HG03196 (cell line): ENCODE results near the gene WDR13.
"Not testable (repeated sequence)": the region's sequence is repeated elsewhere in the genome, so short reads cannot be mapped to it uniquely, and the experiment has no call there.

Experiments
- ATAC-seq: cut with Tn5 transposase; IDR thresholded peaks from one replicate; pipeline ENCODE4 v1.9.1; 2021; ENCODE audit not compliant: unreplicated experiment

The WDR13 gene

DNA sequence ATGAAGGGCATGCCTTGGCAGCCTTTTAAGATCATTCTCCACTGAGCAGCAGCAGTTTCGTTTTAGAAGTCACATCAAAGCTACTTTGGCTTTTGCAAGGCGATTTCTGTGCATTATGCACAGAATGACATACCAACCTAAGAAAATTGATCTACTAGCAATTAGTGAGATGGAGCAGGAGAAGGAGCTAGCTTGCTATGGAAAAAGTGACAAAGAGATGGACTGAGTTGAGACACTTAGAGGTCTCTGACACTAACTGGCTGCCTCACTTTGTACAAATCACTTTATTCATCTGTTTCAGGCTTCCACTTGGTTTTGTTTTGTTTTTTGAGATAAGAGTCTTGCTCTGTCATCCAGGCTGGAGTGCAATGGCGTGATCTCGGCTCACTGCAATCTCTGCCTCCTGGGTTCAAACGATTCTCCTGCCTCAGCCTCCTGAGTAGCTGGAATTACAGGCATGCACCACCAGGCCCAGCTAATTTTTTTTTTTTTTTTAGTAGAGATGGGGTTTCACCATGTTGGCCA lies 54.8 kb downstream of the WDR13 start:
- not testable (repeated sequence) for ATAC-seq

DNA sequence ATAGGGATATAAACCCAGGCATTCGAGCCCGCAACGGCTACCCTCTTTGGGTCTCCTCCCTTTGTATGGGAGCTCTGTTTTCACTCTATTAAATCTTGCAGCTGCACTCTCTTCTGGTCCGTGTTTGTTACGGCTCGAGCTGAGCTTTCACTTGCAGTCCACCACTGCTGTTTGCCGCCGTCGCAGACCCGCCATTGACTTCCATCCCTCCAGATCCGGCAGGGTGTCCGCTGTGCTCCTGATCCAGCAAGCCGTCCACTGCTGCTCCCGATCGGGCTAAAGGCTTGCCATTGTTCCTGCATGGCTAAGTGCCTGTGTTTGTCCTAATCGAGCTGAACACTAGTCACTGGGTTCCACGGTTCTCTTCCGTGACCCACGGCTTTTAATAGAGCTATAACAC lies 57.5 kb downstream of the WDR13 start:
- not testable (repeated sequence) for ATAC-seq
